ENCODE data around the gene FIZ1. TPM values are rescaled to one million over a fixed set of nuclear protein-coding genes. Genes with fewer than 3 reads are reported as not detected.
A peak's percentile ranks its signal among the peaks of the same experiment; 100 is the strongest.

Gene FIZ1
- total RNA-seq, 4 donors from 2014 or later, result 4.8 to 11.7 (median 7.9) TPM

GRCh38 chr19:55581145-55581822 is 18.0 kb downstream of the FIZ1 start:
- peak overlapping the region; percentile 81 to 98 (median 94) for H3K27ac ChIP-seq
- H3K4me1 ChIP-seq, result peaks cover 0 to 37% (median 14%) of the 10 kb centered on the region in 4 donors
- H3K27me3 ChIP-seq, result no peaks in the 10 kb centered on the region
- peak overlapping the region; percentile 73 to 97 (median 90) for H3K4me3 ChIP-seq
- H3K9me3 ChIP-seq, result no peaks in the 10 kb centered on the region
- 35 to 45% methylated on average over 12 of the region's 12 CpGs for WGBS, 2 donors
- peaks cover 0 to 33% (median 0%) of the 10 kb centered on the region in 3 donors for H3K36me3 ChIP-seq
- DNase-seq (ENCODE audit: low spot score in 2 of 2), result no peak
- TF ChIP-seq CTCF (IDR thresholded peaks at IDR 0.05) (no peak), POLR2A (IDR thresholded peaks at IDR 0.05) (no peak), EP300 (IDR thresholded peaks at IDR 0.05) (no peak)

GRCh38 chr19:55580628-55581144 is 18.6 kb downstream of the FIZ1 start, which contains the start of gene ZNF579:
Gene ZNF579 (minus strand): TSS chr19:55580848. CDS start chr19:55579639, 1,209 bp downstream.
- Histone ChIP-seq H3K9me3 (no peaks in the 10 kb centered on the region), H3K27me3 (no peaks in the 10 kb centered on the region), H3K36me3 (peaks cover 0 to 34% (median 0%) of the 10 kb centered on the region in 3 donors), H3K27ac (peak within 1 kb of the TSS; percentile 81 to 98 (median 94)), H3K4me3 (peak within 1 kb of the TSS; percentile 73 to 97 (median 90)), H3K4me1 (peaks cover 0 to 31% (median 8%) of the 10 kb centered on the region in 4 donors)
- DNase-seq (ENCODE audit: low spot score in 2 of 2), result peak; percentile 60 to 82
- 1 to 2% methylated on average over 16 to 24 of the region's 24 CpGs for WGBS, 2 donors
- TF ChIP-seq POLR2A (IDR thresholded peaks at IDR 0.05) (no peak), EP300 (IDR thresholded peaks at IDR 0.05) (peak in 1 of 2 donors; percentile 62)

GRCh38 chr19:55579766-55580621 is 19.3 kb downstream of the FIZ1 start:
- 9 to 10% methylated on average over 18 to 20 of the region's 20 CpGs for WGBS, 2 donors
- no peak for DNase-seq (ENCODE audit: low spot score in 2 of 2)
- H3K36me3 ChIP-seq, result peaks cover 0 to 34% (median 0%) of the 10 kb centered on the region in 3 donors
- TF ChIP-seq CTCF (IDR thresholded peaks at IDR 0.05) (no peak), EP300 (IDR thresholded peaks at IDR 0.05) (no peak), POLR2A (IDR thresholded peaks at IDR 0.05) (no peak)
- no peaks in the 10 kb centered on the region for H3K27me3 ChIP-seq
- H3K27ac ChIP-seq, result peak overlapping the region; percentile 81 to 98 (median 94)
- peaks cover 0 to 24% (median 5%) of the 10 kb centered on the region in 4 donors for H3K4me1 ChIP-seq
- H3K9me3 ChIP-seq, result no peaks in the 10 kb centered on the region
- peak overlapping the region; percentile 73 to 97 (median 90) for H3K4me3 ChIP-seq

GRCh38 chr19:55578761-55579747 is 20.3 kb downstream of the FIZ1 start:
- no peak for DNase-seq (ENCODE audit: low spot score in 2 of 2)
- TF ChIP-seq CTCF (IDR thresholded peaks at IDR 0.05) (no peak), POLR2A (IDR thresholded peaks at IDR 0.05) (no peak), EP300 (IDR thresholded peaks at IDR 0.05) (no peak)
- WGBS, 2 donors, result 91% methylated on average over 80 to 90 of the region's 90 CpGs
- Histone ChIP-seq H3K36me3 (peaks cover 0 to 34% (median 0%) of the 10 kb centered on the region in 3 donors), H3K27ac (peak overlapping the region in 1 of 4 donors; percentile 95), H3K4me1 (peaks cover 0 to 24% (median 5%) of the 10 kb centered on the region in 4 donors), H3K27me3 (no peaks in the 10 kb centered on the region), H3K4me3 (peak overlapping the region in 1 of 4 donors; percentile 97), H3K9me3 (no peaks in the 10 kb centered on the region)
